ENCODE results near the gene PDCL3.

PDCL3 gene

DNA sequence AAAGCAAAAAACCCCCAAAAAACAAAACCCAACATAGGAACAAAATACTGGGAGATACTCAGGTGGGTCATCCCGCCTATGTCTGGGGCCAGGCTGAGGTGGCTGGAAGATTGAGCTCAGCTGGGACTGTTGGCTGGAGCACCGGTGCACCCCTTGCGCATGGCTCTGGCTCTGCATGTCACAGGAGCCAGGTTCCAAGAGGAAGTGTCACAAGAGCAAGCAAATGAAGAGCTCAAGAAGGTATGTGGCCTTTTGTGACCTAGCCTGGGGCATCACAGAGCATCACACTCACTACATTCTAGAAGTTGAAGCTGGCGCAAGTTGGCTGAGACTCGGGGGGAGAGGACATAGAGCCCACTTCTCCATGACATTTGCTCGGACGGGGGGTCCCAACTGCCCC is 40.6 kb downstream of the PDCL3 start:
- in situ Hi-C loops (cut with HindIII; ENCODE audit: low sequenced_read_pairs): no loop called here
- no peak overlapping the region for H3K4me3 ChIP-seq (ENCODE audit: low read depth, low read length)
- no peak for DNase-seq (ENCODE audit: low read depth, low spot score)
- no peak for TF ChIP-seq CTCF (IDR thresholded peaks at IDR 0.05; ENCODE audit: low read depth, low read length)

DNA sequence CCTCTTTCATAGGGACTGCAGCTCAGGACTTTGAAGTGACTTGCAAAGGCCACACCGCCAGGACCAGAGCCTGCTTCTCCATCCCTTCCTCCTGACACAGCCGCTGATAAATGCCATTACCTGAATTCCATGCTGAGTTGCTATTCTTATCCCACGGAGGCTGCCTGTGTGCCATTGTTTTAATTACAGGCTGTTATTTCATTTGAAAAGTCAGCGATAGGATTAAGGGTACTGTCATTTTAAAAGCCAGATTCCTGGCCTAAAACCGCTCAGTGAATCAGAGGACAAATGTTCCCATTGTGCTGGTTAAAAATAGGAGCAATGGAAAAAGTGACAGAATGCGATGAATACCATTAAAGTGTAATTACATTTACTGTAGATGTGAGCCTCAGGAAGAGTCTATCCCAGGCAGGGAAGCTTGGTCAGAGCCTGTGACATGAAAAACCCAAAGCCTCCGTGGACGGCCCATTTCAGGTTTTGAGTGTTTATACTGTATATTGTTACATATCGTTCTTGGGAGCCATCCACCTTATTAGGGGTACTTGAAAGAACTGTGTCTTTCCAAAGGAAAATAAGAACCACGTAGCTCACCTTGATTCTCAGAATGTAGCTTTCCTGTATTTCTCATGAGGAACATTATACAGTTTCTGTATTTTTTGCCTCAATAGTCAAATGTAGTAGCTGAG is 41.3 kb downstream of the PDCL3 start:
- in situ Hi-C loops (cut with HindIII; ENCODE audit: low sequenced_read_pairs): no loop called here
- H3K4me3 ChIP-seq (ENCODE audit: low read depth, low read length): no peak overlapping the region
- DNase-seq (ENCODE audit: low read depth, low spot score): peak; percentile 49
- no peak for TF ChIP-seq CTCF (IDR thresholded peaks at IDR 0.05; ENCODE audit: low read depth, low read length)

GRCh38 chr2:100606332-100606725 is 43.5 kb downstream of the PDCL3 start:
- H3K4me3 ChIP-seq (ENCODE audit: low read depth, low read length): no peak overlapping the region
- no peak for DNase-seq (ENCODE audit: low read depth, low spot score)
- in situ Hi-C loops (cut with HindIII; ENCODE audit: low sequenced_read_pairs): no loop called here
- TF ChIP-seq CTCF (IDR thresholded peaks at IDR 0.05; ENCODE audit: low read depth, low read length): no peak

DNA sequence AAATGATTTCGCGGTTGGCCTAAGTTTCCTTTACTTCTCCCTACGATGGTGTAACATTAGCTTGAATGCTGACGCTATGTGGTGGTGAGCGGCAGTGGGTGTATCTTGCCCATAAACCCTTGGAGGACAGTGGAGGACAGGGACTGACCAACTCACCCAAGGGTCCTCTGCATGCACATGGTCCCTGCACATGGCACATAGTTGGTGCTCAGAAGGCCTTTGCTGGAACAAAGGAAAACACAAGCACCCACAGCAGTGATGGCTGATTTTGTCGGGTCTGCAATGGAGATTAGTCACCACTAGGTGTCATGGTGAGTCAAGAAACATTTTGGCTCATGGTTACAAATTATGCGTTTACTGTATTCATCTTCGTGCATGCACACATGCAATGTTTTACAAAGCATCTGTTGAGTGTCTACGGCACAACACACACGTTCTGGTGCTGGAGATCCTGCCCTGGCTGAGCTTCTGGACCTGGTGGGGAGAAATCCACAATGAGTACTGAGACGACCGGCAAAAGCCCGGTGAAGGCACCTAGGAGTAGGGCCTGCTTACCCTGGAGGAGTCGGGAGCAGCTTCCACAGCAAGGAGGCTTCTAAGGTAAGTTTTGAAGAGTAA is 44.0 kb downstream of the PDCL3 start:
- DNase-seq (ENCODE audit: low read depth, low spot score): peak; percentile 39
- in situ Hi-C loops (cut with HindIII; ENCODE audit: low sequenced_read_pairs): no loop called here
- TF ChIP-seq CTCF (IDR thresholded peaks at IDR 0.05; ENCODE audit: low read depth, low read length): peak; percentile 79
- no peak overlapping the region for H3K4me3 ChIP-seq (ENCODE audit: low read depth, low read length)

GRCh38 chr2:100610381-100610831 is 47.6 kb downstream of the PDCL3 start:
- no peak overlapping the region for H3K4me3 ChIP-seq (ENCODE audit: low read depth, low read length)
- peak; percentile 75 for TF ChIP-seq CTCF (IDR thresholded peaks at IDR 0.05; ENCODE audit: low read depth, low read length)
- in situ Hi-C loops (cut with HindIII; ENCODE audit: low sequenced_read_pairs): no loop called here
- peak; percentile 55 for DNase-seq (ENCODE audit: low read depth, low spot score)

DNA sequence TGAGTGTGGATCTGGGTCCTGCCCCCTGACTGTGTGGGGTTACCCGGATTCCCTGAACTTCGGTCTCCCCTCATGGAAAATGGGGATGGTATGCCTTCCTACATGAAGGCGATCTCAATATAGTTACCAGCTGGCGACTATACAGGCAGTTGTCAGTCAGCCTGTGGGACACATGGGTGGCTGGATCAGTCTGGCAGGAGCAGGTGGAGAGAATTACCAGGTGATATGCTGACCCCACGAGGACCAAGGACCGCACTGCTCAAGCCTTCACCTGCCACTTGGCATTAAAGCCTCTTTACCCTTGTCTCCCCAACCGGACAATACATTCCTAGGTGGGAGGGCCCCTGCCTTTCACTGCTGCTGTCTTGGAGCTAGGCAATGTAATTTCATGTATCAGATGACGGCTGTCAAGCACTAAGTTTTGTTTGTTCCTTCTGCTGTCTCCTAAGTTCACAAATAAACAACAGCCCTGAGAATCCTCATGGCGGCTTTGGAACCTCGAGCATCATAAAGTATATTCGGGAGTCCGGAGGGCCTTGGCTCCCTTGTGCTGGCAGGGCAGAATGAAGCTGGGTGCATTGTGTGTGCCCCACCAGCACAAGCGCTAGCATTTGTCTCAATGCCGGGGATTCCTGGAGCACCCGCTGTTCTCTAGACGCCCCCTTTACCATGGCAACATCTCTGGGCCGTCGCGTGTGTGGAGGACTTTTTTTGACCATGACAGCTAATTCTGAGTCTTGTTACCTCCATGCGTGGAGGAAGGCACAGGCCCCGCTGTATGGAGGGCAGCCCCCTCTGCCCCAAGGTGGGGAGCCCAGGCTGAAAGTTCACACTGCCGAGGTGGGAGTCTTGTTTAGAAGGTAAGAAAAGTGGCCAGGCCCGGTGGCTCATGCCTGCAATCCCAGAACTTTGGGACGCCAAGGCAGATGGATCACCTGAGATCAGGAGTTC is 48.6 kb downstream of the PDCL3 start:
- DNase-seq (ENCODE audit: low read depth, low spot score): no peak
- in situ Hi-C loops (cut with HindIII; ENCODE audit: low sequenced_read_pairs): no loop called here
- H3K4me3 ChIP-seq (ENCODE audit: low read depth, low read length): no peak overlapping the region
- TF ChIP-seq CTCF (IDR thresholded peaks at IDR 0.05; ENCODE audit: low read depth, low read length): no peak
